Osteoblast (primary cell): Measurements from ENCODE around the gene PERM1. TPM values are rescaled to one million over a fixed set of nuclear protein-coding genes. Genes with fewer than 3 reads are reported as not detected.

ENCODE experiments used
- DNase-seq: peaks from one replicate; pipeline ENCODE4 v3.0.0; 2011; ENCODE audit warnings: low spot score, mixed read lengths; ENCODE audit not compliant: insufficient read length; ENCODE audit errors: missing footprints
- H2AFZ ChIP-seq: 2 replicates; pipeline ENCODE4 v1.6.0; 2011; ENCODE audit warnings: mild to moderate bottlenecking, low read length
- H3K27ac ChIP-seq: 2 replicates; pipeline ENCODE4 v1.5.1; 2011; ENCODE audit warnings: mild to moderate bottlenecking, low read depth, low read length, moderate library complexity
- H3K27me3 ChIP-seq: 2 replicates; pipeline ENCODE4 v1.6.0; 2012; ENCODE audit warnings: mild to moderate bottlenecking, control low read depth, inconsistent platforms, low read length, moderate library complexity; ENCODE audit not compliant: insufficient read depth
- H3K36me3 ChIP-seq: 2 replicates; pipeline ENCODE4 v1.5.1; 2011; ENCODE audit warnings: mild to moderate bottlenecking, low read length, control low read depth, moderate library complexity; ENCODE audit not compliant: insufficient read depth
- H3K4me1 ChIP-seq: 2 replicates; pipeline ENCODE4 v1.5.1; 2011; ENCODE audit warnings: mild to moderate bottlenecking, low read length, control low read depth, moderate library complexity; ENCODE audit not compliant: insufficient read depth
- H3K4me2 ChIP-seq: 2 replicates; pipeline ENCODE4 v1.6.0; 2011; ENCODE audit warnings: mild to moderate bottlenecking, low read length; ENCODE audit not compliant: insufficient read depth
- H3K4me3 ChIP-seq: fragments of 200-600 bp; sonication (generic); 3 replicates; pipeline ENCODE4 v1.5.1; 2012; ENCODE audit warnings: mild to moderate bottlenecking, low read length, inconsistent platforms; ENCODE audit not compliant: insufficient read depth
- H3K79me2 ChIP-seq: 2 replicates; pipeline ENCODE4 v1.6.0; 2012; ENCODE audit warnings: mild to moderate bottlenecking, low read length, control low read depth, inconsistent platforms; ENCODE audit not compliant: insufficient read depth
- H3K9me3 ChIP-seq: 2 replicates; pipeline ENCODE4 v1.5.1; 2011; ENCODE audit warnings: low read depth, low read length, control low read depth
- H4K20me1 ChIP-seq: 2 replicates; pipeline ENCODE4 v1.6.0; 2012; ENCODE audit warnings: mild to moderate bottlenecking, low read length, control low read depth; ENCODE audit not compliant: insufficient read depth
- CTCF ChIP-seq: IDR thresholded peaks from 2 replicates; pipeline ENCODE4 v1.5.1; 2011; ENCODE audit warnings: mild to moderate bottlenecking, low read depth, low read length, moderate library complexity; ENCODE audit errors: extremely low read depth
- total RNA-seq: library from RNA; depleted of rRNA; stranded (reverse); fragments of >200 nt; gene quantifications from 2 replicates; pipeline ENCODE4 v1.2.3, GENCODE V29; 2012

PERM1 gene
- total RNA-seq, 1 donor = not detected

GRCh38 chr1:973459-974292, 8.2 kb downstream of the PERM1 start:
- peak; percentile 83 for DNase-seq
- no peaks in the 10 kb centered on the region for H3K79me2 ChIP-seq
- no peaks in the 10 kb centered on the region for H3K36me3 ChIP-seq
- H3K4me2 ChIP-seq = no peak overlapping the region
- TF ChIP-seq CTCF = no peak
- no peaks in the 10 kb centered on the region for H3K9me3 ChIP-seq
- H3K4me3 ChIP-seq = no peak overlapping the region
- H4K20me1 ChIP-seq = no peaks in the 10 kb centered on the region
- H3K4me1 ChIP-seq = no peaks in the 10 kb centered on the region
- H3K27me3 ChIP-seq = no peaks in the 10 kb centered on the region
- H3K27ac ChIP-seq = no peak overlapping the region
- H2AFZ ChIP-seq = no peak overlapping the region

- H3K9me3 ChIP-seq = no peaks in the 10 kb centered on the region
- no peak overlapping the region for H3K4me2 ChIP-seq
- H3K4me1 ChIP-seq = no peaks in the 10 kb centered on the region
- no peak overlapping the region for H3K27ac ChIP-seq
- no peaks in the 10 kb centered on the region for H3K27me3 ChIP-seq
- no peak for TF ChIP-seq CTCF
- no peaks in the 10 kb centered on the region for H3K36me3 ChIP-seq
- H4K20me1 ChIP-seq = no peaks in the 10 kb centered on the region
- no peak overlapping the region for H3K4me3 ChIP-seq
- no peaks in the 10 kb centered on the region for H3K79me2 ChIP-seq
- peak; percentile 85 for DNase-seq
- H2AFZ ChIP-seq = no peak overlapping the region
Measured at GRCh38 chr1:972726-973458, 9.0 kb downstream of the PERM1 start.

- H2AFZ ChIP-seq = no peak overlapping the region
- no peak overlapping the region for H3K4me2 ChIP-seq
- no peak overlapping the region for H3K4me3 ChIP-seq
- H3K27me3 ChIP-seq = no peaks in the 10 kb centered on the region
- no peaks in the 10 kb centered on the region for H3K79me2 ChIP-seq
- no peaks in the 10 kb centered on the region for H3K36me3 ChIP-seq
- H3K27ac ChIP-seq = no peak overlapping the region
- no peaks in the 10 kb centered on the region for H3K9me3 ChIP-seq
- no peaks in the 10 kb centered on the region for H3K4me1 ChIP-seq
- TF ChIP-seq CTCF = no peak
- H4K20me1 ChIP-seq = no peaks in the 10 kb centered on the region
- DNase-seq = peak; percentile 69
Measured at GRCh38 chr1:971751-972506, 10.0 kb downstream of the PERM1 start.
